KBM-7 (cell line): ENCODE data around the gene P2RY11.

ENCODE experiments used
- DNase-seq: peaks from one replicate; pipeline ENCODE4 v3.0.0-alpha.2; 2015
- in situ Hi-C: fragments of 300-500 bp; cut with MboI; formaldehyde crosslinking; loops from 2 replicates; pipeline ENCODE4 v1.14.3; 2020; ENCODE audit warnings: low sequenced_read_pairs, low pct_unique_long_range_greater_than_20kb, mixed read lengths

P2RY11 gene, protein sequence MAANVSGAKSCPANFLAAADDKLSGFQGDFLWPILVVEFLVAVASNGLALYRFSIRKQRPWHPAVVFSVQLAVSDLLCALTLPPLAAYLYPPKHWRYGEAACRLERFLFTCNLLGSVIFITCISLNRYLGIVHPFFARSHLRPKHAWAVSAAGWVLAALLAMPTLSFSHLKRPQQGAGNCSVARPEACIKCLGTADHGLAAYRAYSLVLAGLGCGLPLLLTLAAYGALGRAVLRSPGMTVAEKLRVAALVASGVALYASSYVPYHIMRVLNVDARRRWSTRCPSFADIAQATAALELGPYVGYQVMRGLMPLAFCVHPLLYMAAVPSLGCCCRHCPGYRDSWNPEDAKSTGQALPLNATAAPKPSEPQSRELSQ

DNA sequence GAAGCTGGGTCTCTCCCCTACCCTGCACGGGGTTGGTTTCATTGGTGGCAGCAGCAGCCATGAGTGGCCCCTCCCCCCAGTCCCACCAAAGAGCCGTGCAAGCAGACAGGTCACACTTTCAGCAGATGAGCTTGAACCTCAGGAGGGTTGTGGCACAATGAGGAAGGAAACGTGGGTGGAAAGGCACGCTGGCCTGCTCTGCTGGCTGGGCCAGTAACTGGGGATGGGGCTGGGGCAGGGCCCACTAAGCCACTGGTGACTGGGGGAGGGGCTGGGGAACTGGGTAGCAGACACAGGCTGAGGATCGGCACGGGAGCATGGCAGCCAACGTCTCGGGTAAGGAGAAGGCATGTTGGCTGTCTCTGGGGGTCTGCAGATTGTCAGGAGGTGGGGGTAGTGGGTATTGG lies at the start of gene P2RY11:
Gene P2RY11, plus strand, starts transcription at position 289 of the 407 bp plus-strand sequence. Its CDS starts 29 bp downstream, at position 318.
- in situ Hi-C loops = no loop called here
- DNase-seq = peak; percentile 94

DNA sequence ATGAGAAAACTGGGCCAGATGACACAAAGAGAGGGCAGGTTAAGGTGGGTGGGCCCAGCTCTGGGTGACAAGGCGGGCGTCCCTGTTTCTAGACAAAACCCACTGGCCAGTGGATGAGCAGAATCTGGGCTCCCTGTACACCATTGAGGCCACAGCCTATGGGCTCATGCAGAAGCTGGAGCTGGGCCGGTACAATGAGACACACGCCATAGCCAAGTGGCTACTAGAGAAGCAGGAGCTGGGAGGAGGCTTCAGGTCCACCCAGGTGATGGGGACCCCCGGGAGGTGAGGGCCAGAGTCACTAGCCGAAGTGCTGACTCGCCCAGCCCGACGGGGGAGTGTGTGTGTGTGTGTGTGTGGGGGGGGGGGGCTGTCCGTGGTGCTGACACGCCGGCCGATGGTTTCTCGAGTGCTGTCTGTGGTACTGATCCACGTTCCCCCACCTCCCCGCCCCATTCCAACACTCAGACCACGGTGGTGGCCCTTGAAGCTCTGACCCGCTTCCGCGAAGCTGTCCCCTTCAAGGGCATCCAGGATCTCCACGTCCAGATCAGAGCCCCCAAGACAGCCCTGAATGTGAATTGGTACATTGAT lies 49.7 kb upstream of the P2RY11 start:
- no peak for DNase-seq
- in situ Hi-C loops = no loop called here

DNA sequence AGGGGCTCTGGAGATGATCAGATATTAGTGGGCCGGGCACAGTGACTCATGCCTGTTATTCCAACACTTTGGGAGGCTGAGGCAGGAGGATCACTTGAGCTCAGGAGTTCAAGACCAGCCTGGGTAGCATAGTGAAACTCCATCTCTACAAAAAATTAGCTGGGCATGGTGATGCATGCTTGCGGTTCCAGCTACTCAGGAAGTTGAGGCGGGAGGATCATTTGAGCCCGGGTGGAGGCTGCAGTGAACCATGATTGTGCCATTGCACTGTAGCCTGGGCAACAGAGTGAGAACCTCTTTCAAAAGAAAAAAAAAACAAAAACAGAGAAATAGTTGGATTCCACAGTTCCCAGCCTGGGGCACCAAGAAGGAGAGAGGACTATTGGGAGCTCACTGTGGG lies 43.3 kb upstream of the P2RY11 start:
- in situ Hi-C loops = no loop called here

DNA sequence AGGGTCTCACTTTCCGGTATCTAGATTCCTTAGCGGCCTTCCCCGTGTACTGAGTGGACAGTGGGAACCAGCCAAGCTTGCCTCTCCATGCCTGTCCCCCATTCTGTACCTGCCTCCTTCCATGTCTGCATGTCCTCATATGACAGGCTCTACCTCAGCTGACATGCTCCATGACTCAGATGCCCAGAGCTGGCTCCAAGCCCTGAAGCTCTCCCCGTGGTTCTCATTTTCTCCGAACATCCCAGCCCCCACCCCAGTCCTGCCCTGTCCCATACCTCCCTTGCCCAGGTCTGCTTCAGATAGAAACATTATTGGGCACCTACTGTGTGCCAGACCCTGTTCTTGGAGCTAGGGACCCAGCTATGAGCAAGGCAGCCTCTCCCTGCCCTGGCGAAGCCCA lies 42.4 kb upstream of the P2RY11 start:
- in situ Hi-C loops = no loop called here

More for the DNA sequence above, 43.3 kb upstream of the P2RY11 start:
- DNase-seq = peak; percentile 22

DNA sequence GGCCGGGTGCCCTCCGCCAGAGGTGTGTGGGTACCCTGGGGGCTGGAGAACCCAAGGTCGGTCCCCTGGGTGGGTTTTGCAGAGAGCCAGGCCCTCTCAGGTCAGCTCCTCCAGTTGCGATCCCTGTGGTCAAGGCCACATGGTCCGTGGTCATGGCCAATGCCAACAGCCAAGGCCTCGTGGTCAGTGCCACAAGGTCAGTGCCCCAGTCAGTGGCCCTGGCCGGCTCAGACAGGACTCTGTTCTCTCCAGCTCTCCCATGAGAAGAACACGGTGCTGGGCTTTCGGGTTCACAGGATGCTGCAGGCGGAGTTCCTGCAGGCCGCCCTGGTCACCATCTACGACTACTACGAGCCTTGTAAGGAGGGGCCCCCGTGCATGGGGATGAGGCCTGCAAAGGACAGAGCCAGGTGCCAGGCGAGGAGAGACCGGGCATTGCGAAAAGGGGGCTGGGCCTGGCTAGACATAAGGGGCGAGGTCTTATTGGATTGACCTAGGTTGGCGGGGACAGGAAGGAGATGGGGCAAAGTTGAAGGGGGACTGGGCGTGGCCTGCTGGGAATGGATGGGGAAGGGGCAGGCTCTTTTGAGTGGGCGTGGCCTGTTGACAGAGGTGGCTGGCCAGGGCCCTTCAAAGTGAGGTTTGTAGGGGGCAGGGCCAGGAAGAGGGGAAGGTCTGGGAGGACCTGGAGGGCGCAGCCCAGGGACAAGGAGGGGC lies 40.6 kb upstream of the P2RY11 start:
- DNase-seq = no peak

More for the DNA sequence above, 42.4 kb upstream of the P2RY11 start:
- DNase-seq = no peak

DNA sequence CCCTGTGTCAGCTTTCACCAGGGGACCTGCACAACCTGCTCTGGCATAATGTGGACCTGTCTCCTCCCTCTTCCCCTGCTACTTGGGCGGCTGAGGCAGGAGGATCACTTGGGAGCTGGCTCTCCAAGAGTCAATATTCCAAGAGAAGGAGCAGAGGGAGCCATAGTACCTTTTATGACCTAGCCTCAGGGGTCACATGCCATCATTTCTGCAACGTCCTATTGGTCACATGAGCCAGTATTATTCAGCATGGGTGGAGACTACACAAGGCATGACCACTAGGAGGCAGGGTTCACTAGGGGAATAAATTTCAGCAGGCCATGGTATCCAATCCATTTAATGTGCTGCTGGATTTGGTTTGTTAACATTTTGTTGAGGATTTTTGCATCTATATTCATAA lies 37.3 kb upstream of the P2RY11 start:
- peak; percentile 75 for DNase-seq
- in situ Hi-C loops = no loop called here

More for the DNA sequence above, 40.6 kb upstream of the P2RY11 start:
- in situ Hi-C loops = no loop called here

DNA sequence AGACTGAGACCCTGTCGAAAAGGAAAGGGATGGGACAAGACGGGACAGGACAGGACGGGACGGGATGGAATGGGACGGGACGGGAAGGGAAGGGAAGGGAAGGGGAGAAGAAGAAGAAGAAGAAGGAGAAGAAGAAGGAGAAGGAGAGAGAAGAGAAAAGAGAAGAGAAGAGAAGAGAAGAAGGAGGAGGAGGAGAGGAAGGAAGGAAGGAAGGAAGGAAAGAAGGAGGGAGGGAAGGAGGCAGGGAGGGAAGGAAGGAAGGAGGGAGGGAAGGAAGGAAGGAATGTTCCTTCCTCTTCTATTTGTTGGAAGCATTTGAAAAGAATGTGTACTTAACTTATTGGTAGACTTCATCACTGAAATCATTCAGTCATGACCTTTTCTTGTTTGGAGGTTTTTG lies 35.0 kb upstream of the P2RY11 start:
- in situ Hi-C loops = no loop called here
- DNase-seq = no peak

DNA sequence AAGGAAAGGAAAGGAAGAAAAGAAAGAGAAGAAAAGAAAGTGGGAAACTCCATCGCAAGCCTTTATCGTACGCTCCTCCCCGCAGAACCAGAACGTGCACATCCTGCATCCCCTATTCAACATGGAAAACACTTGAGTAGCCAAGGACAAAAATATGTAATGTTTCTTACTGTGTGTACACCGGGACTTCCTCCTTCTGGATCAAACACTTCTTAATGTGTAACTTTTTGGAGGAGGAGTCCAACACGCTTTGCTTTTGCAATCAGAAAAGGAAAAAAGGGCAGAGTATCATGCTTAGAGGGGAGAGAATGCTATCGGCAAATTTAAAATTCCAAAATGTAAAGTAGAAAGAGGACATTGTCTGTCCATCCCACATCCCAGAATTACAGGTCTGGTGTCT lies 33.2 kb upstream of the P2RY11 start:
- in situ Hi-C loops = no loop called here
- no peak for DNase-seq

DNA sequence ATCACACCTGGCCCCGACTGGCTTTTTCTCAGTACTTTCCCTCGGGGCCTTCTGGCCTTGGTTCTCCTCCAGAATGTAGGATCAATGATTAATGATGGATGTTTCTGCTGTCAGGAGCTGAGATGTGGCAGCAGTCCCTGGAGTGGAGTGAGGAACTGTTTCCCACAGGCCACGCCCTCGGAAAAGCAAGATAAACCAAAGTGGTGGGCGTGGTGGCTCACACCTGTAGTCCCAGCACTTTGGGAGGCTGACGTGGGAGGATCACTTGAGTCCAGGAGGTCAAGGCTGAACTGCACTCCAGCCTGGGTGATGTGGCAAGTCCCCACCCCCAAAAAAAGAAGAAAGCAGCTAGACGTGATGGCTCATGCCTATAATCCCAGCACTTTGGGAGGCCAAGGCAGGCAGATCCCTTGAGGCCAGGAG lies 32.5 kb upstream of the P2RY11 start:
- in situ Hi-C loops = no loop called here

DNA sequence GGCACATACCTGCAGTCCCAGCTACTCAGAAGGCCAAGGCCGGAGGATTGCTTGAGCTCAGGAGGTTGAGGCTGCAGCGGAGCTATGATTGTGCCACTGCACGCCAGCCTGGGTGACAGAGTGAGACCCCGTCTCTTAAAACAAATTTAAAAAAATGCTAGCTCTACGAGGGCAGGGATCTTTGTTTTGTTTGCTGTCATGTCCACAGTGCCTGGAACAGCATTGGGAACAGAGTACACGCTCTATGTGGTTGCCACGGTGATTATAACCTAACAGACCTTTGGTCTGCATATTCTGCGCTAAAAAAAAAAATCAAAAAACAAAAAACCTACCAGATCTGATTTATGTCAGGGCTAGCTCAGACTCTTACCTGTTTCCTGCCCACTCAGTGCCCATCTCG lies 27.6 kb upstream of the P2RY11 start:
- in situ Hi-C loops = no loop called here

More for the DNA sequence above, 32.5 kb upstream of the P2RY11 start:
- DNase-seq = no peak

DNA sequence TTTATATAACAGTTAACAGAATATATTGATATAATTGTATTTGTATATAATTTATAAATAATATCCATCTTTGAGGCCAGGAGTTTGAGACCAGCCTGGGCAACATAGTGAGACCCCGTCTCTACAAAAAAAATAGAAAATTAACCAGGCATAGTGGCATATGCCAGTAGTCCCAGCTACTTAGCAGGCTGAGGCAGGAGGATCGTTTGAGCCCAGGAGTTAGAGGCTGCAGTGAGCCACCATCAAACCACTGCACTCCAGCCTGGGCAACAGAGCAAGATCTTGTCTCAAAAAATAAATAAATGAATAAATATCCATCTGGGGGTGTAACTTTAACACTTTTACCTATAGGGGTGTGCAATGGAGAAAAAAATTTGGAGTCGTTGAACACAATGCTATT lies 26.7 kb upstream of the P2RY11 start:
- in situ Hi-C loops = no loop called here

More for the DNA sequence above, 27.6 kb upstream of the P2RY11 start:
- no peak for DNase-seq

DNA sequence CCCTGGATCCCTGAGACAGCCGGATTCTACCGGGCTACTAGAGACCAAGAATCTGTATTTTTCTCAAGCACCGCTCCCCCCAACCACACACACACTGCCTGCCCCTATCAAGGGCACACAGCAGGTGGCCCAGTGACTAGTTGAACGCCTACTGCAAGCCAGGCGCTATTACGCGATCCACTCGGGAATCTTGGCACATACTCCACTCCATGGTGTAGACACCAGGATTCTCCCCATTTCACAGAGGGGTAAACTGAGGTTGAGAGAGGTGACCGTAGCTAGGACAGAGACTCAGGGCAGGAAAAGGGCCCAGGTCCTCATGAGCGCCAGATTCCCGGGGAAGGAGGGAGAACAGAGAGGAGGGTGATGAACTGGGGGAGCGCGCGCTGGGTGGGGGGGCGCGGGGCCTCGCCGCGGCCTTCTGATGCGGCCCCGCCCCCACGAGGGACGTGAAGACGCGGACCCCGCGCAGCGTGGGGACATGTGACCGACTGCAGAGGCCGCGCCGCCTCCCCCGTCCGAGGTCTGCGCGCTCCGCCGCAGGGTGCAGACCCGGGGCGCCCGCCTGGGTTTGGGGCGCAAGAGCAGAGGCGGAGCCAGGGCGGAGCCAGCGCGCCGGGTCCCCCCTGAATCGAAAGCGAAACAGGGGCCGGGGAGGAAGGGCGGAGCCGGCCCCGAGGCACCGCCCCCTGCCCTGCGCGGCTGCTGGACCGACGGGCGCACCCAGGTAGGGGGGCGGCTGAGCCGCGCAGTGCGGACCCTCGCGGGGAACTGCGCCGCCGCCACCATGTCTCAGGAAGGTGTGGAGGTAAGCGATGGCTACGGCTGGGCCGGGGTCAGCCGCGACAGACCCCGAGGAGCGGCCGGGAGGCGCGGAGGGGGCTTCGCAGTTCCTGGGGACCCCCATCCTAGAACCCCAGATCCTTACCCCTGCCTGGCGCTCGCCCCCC lies 25.6 kb upstream of the P2RY11 start, which contains the start of gene SHFL:
Gene SHFL, plus strand, starts transcription at position 677 of the 950 bp plus-strand sequence. Its CDS starts 111 bp downstream, at position 788.
- in situ Hi-C loops = no loop called here
- peak; percentile 75 for DNase-seq

More for the DNA sequence above, 26.7 kb upstream of the P2RY11 start:
- DNase-seq = no peak

DNA sequence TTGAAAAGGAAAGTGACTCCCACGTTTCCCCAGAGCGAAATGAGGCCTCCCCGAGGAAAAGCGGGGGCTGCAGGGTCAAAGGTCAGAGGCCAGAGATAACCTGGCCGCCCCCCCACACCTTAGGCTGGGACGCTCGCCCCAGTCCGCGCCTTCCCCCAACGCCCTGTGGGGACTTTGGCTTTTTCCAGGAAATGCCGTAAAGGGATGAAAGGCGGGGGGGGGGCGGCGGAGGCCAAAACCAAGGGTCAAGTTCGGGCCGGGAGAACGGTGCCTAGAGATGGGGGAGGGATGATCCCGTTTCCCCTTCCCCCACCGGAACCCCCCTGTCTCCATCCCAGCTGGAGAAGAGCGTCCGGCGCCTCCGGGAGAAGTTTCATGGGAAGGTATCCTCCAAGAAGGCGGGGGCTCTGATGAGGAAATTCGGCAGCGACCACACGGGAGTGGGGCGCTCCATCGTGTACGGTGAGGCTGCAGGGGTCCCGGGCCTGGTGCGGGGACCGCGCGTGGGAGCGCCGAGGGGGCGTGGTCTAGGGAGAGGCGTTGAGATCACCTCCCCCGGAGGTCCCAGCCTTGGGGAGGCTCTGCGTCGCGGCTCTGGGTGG lies 24.8 kb upstream of the P2RY11 start:
- in situ Hi-C loops = no loop called here
- DNase-seq = no peak

DNA sequence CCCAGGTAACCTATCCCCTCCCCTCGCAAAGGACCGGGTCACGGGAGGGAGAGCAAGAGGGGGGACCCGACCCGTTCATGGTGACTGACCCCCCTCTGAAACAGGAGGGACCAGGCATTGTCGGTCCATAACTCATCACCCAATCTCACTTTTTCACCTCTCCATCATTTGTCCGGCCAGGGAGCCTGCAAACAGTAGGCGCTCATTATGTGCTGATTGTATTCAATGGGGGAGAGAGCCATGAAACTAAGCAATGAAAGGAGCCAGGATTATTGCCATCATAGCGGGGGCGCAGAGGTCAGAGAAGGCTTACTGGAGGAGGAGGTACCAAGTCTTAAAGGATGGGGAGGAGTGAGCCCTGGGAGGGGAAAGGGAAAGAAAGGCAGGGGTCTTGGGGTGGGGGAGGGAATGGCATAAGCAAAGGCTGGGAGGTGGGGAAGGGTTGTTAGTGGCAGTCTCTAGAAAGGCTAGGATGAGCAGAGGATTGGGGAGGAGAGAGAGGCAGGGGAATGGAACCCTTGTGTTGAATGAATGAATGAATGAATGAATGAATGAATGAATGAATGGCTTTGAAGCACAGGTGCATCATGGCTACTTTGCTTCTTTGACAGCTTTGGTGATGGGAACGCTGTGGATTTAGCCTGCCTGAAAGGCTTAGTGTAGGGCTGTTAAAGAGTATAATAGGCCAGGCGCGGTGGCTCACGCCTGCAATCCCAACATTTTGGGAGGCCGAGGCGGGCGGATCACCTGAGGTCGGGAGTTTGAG lies 24.0 kb upstream of the P2RY11 start:
- no peak for DNase-seq
- in situ Hi-C loops = no loop called here

DNA sequence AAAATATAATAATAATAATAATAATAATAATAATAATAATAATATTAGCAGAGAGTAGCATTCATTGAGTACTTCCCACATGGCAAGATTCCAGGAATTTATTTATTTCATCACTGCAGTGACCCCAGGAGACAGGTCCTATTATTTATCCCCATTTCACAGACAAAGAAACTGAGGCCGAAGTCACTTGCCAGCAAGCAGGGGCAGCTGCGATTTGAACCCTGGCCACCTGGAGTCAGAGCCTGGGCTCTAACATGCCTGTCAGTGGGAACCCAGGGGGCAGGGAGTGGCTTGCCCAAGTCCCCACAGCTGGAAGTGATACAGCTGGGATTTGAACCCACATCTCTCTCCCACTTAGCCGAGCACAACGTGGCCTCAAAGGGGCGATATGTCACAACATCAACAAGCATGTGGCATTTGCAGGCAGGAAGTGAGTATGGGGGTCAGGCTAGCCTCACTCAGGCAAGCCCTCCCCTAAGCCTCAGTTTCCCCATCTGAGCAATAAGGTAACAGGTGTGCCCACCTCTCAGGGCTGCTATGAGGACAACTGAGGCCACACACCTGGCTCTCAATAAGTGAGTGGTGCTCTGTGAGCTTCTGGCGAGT lies 22.4 kb upstream of the P2RY11 start:
- in situ Hi-C loops = no loop called here

DNA sequence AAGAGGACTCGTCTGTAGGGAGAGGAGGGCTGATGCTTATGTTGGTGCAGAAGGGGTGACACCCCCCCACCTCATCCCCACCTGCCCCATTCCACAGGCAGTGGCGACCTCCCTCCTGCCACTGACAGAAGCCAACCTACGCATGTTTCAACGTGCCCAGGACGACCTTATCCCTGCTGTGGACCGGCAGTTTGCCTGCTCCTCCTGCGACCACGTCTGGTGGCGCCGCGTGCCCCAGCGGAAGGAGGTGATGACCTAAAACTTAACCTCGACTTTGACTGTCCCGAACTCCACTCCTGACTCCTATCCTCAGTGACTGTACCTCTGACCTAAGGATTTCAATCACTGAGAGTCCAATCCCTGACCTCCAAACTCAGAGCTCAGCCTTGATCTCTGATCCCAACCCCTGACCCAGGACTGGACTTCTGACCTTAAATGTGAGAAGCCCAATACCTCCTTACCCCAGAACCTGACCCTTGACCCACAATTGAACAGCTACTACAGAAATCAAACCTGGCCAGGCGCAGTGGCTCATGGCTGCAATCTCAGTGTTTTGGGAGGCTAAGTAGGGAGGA lies 21.6 kb upstream of the P2RY11 start:
- in situ Hi-C loops = no loop called here
- DNase-seq = no peak

More for the DNA sequence above, 22.4 kb upstream of the P2RY11 start:
- no peak for DNase-seq

DNA sequence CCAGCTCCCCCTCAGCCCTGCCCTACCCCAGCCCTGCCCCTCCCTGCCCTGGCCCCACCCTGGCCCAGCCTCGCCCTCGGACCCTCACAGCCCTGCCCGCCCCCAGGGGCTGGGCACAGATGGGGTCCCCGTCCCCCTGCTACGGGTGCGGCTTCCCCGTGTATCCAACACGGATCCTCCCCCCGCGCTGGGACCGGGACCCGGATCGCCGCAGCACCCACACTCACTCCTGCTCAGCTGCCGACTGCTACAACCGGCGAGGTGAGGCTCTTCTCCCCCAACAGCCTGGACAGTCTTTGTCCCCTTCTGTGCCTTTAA lies 20.2 kb upstream of the P2RY11 start:
- DNase-seq = no peak
- in situ Hi-C loops = no loop called here
